CD4-positive, alpha-beta T cell (primary cell): ENCODE results near the gene C17orf75. TPM values are rescaled to one million over a fixed set of nuclear protein-coding genes. Genes with fewer than 3 reads are reported as not detected.

ENCODE experiments used
- ATAC-seq: fragments of 200-7000 bp; cut with Tn5 transposase; one replicate; pipeline ENCODE4 v1.10.0; 2022; ENCODE audit warnings: mild to moderate bottlenecking; ENCODE audit not compliant: poor library complexity
- CTCF ChIA-PET: fragments of 350-600 bp; sonication (Branson Sonifier 250); formaldehyde crosslinking; loops from one replicate; lab custom pipeline; 2021; ENCODE audit warnings: antibody characterized with exemption, inconsistent platforms; lab: Charles Lee
- POLR2A ChIA-PET: fragments of 350-600 bp; sonication (Branson Sonifier 250); formaldehyde crosslinking; loops from one replicate; lab custom pipeline; 2021; ENCODE audit warnings: antibody characterized with exemption, inconsistent platforms; lab: Charles Lee
- DNase-seq, 14 experiments: peaks; one replicate each; pipeline ENCODE4 v3.0.0-alpha.2; 2013 to 2020; ENCODE audit warnings: mixed read lengths in 2 of 14
- H3K27ac ChIP-seq, 2 donors: one replicate each; pipeline versions ENCODE4 v1.5.1 to v1.7.0; 2013; ENCODE audit warnings: low read length in 2 of 2, low read depth in 1 of 2, mild to moderate bottlenecking in 1 of 2
- H3K27me3 ChIP-seq, 2 experiments: 1 replicate in 1 of 2; 2 replicates in 1 of 2; pipeline versions ENCODE4 v1.6.1 to v1.7.0; 2013; ENCODE audit warnings: low read length in 2 of 2, control low read depth in 1 of 2, mild to moderate bottlenecking in 1 of 2, moderate library complexity in 1 of 2; ENCODE audit not compliant: insufficient read depth in 2 of 2, control insufficient read depth in 1 of 2
- H3K36me3 ChIP-seq: one replicate; pipeline ENCODE4 v1.6.1; 2013; ENCODE audit warnings: low read length, control low read depth; ENCODE audit not compliant: insufficient read depth
- H3K4me1 ChIP-seq: one replicate; pipeline ENCODE4 v1.6.1; 2013; ENCODE audit warnings: low read length, control low read depth; ENCODE audit not compliant: insufficient read depth
- H3K4me3 ChIP-seq: one replicate; pipeline ENCODE4 v1.5.1; 2013; ENCODE audit warnings: mild to moderate bottlenecking, low read length, moderate library complexity
- H3K9me3 ChIP-seq, 2 experiments: 1 replicate in 1 of 2; 2 replicates in 1 of 2; pipeline versions ENCODE4 v1.6.1 to v1.7.0; 2013; ENCODE audit warnings: low read length in 2 of 2, mild to moderate bottlenecking in 2 of 2, control low read depth in 1 of 2, moderate library complexity in 1 of 2; ENCODE audit not compliant: control insufficient read depth in 1 of 2, insufficient read depth in 1 of 2
- H3K27ac Mint-ChIP-seq: one replicate; pipeline ENCODE4 v1.8.0; 2020; ENCODE audit warnings: mixed read lengths
- H3K27me3 Mint-ChIP-seq: one replicate; pipeline ENCODE4 v1.8.0; 2021; ENCODE audit warnings: mixed read lengths
- H3K36me3 Mint-ChIP-seq: one replicate; pipeline ENCODE4 v1.8.0; 2021; ENCODE audit warnings: low read depth, mixed read lengths
- H3K4me1 Mint-ChIP-seq: one replicate; pipeline ENCODE4 v1.8.0; 2021; ENCODE audit warnings: low read depth, mixed read lengths
- H3K4me3 Mint-ChIP-seq: one replicate; pipeline ENCODE4 v1.8.0; 2020; ENCODE audit warnings: mild to moderate bottlenecking, mixed read lengths
- H3K9me3 Mint-ChIP-seq: one replicate; pipeline ENCODE4 v1.8.0; 2020; ENCODE audit warnings: mixed read lengths
- intact Hi-C, 2 experiments: fragments of 100-400 bp; cut with DNase I in 1 of 2; cut with micrococcal nuclease in 1 of 2; formaldehyde crosslinking; loops; one replicate each; pipeline versions ENCODE4 v1.15.1 to v1.9.0; 2023 to 2025; cut with DNase I, micrococcal nuclease
- total RNA-seq, 174 experiments: library from RNA in 2 of 174; stranded (reverse) in 2 of 174; gene quantifications; one replicate each; pipeline ENCODE4 v1.2.3 and lab custom pipeline; 2021 to 2026
- TF ChIP-seq, protein P1 (sequence below): fragments of 200-600 bp; IDR thresholded peaks from one replicate; pipeline ENCODE4 v1.8.0; 2022; ENCODE audit warnings: antibody characterized with exemption, mild to moderate bottlenecking

C17orf75 gene
- total RNA-seq, 2 experiments from 2014 or later: 12.8 to 15.9 TPM

DNA sequence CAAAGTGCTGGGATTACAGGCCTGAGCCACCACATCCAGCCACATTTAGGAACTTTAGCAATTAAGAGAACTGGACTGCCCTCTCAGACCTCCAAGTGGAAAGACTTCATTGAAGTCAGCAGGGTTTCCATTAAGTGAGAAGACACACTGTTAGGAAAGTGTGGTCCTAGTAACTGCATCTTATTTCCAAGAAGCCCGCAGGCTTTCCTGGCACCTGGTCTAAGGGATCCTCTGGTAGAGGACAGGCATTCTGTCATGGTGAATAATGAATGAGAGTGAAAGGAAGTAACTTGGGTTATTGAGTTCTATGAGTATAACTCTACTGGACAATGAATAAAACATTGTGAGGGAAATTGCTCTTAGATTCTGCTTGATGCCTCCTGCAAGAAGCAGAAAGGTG lies 14.1 kb downstream of the C17orf75 start:
- peaks cover 13% of the 10 kb centered on the region for H3K4me1 ChIP-seq
- no peaks in the 10 kb centered on the region for H3K9me3 ChIP-seq
- ChIA-PET CTCF (interaction anchor here (2.2 kb wide), 1 partner anchor 9 kb away, joined by 8 read pairs; no protein-coding TSS in a partner anchor), POLR2A (no interaction called here)
- DNase-seq (no peak), ATAC-seq (no peak)
- Mint-ChIP-seq H3K27ac (no peak overlapping the region), H3K36me3 (peaks cover 10% of the 10 kb centered on the region), H3K4me1 (peaks cover 14% of the 10 kb centered on the region), H3K4me3 (no peak overlapping the region), H3K9me3 (no peaks in the 10 kb centered on the region), H3K27me3 (no peaks in the 10 kb centered on the region)
- H3K27me3 ChIP-seq: no peaks in the 10 kb centered on the region
- TF ChIP-seq, protein P1, sequence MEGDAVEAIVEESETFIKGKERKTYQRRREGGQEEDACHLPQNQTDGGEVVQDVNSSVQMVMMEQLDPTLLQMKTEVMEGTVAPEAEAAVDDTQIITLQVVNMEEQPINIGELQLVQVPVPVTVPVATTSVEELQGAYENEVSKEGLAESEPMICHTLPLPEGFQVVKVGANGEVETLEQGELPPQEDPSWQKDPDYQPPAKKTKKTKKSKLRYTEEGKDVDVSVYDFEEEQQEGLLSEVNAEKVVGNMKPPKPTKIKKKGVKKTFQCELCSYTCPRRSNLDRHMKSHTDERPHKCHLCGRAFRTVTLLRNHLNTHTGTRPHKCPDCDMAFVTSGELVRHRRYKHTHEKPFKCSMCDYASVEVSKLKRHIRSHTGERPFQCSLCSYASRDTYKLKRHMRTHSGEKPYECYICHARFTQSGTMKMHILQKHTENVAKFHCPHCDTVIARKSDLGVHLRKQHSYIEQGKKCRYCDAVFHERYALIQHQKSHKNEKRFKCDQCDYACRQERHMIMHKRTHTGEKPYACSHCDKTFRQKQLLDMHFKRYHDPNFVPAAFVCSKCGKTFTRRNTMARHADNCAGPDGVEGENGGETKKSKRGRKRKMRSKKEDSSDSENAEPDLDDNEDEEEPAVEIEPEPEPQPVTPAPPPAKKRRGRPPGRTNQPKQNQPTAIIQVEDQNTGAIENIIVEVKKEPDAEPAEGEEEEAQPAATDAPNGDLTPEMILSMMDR: no peak
- intact Hi-C loops: no loop called here
- no peak overlapping the region for H3K27ac ChIP-seq
- H3K36me3 ChIP-seq: peaks cover 3% of the 10 kb centered on the region
- H3K4me3 ChIP-seq: no peak overlapping the region

DNA sequence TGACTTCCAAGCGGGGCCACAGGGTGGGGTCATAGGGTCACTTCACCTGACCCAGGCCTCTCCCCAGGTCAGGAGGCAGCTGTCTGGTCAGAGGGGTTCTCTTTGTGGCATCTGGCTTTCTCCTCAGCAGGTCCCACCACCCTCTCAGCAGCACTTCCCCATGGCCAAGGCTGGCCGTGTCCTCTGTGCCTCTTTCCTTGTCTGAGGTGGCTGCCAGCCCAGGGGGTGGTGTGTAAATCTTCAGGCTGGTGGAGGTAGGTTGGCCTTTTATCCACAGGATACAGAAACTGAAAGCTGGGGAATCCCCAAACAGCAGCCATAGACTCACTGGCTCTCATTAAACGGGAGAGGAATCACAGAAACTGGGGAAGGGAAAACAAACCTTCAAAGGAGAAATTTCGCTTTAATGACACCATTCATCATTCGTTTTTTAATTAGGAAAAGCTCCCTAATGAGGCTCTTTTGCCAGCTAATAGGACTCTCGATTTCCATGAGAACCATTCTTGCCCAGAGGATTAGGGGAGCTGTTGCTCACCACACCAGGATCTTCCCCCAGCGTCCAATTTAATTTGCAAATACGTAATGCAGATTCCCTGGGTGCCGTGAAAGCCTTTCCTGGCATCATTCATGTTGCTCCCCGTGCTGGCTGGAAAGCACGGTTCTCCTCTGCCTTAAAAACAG lies 18.0 kb downstream of the C17orf75 start:
- ATAC-seq (peak; percentile 75), DNase-seq (peak in 9 of 14 experiments; percentile 1 to 70 (median 20))
- Mint-ChIP-seq H3K9me3 (no peaks in the 10 kb centered on the region), H3K27me3 (no peaks in the 10 kb centered on the region), H3K4me3 (no peak overlapping the region), H3K36me3 (no peaks in the 10 kb centered on the region), H3K4me1 (peaks cover 9% of the 10 kb centered on the region), H3K27ac (no peak overlapping the region)
- H3K27ac ChIP-seq: no peak overlapping the region
- TF ChIP-seq, protein P1: no peak
- no peaks in the 10 kb centered on the region for H3K36me3 ChIP-seq
- intact Hi-C loops: no loop called here
- no peaks in the 10 kb centered on the region for H3K9me3 ChIP-seq
- POLR2A ChIA-PET: interaction anchor here (1.4 kb wide), 1 partner anchor 27 kb away, joined by 4 read pairs; no protein-coding TSS in a partner anchor
- CTCF ChIA-PET: interaction anchor here (1.0 kb wide), 1 partner anchor 17 kb away, joined by 3 read pairs; no protein-coding TSS in a partner anchor
- H3K4me1 ChIP-seq: peaks cover 19% of the 10 kb centered on the region
- H3K27me3 ChIP-seq: no peaks in the 10 kb centered on the region
- peak overlapping the region; percentile 30 for H3K4me3 ChIP-seq

DNA sequence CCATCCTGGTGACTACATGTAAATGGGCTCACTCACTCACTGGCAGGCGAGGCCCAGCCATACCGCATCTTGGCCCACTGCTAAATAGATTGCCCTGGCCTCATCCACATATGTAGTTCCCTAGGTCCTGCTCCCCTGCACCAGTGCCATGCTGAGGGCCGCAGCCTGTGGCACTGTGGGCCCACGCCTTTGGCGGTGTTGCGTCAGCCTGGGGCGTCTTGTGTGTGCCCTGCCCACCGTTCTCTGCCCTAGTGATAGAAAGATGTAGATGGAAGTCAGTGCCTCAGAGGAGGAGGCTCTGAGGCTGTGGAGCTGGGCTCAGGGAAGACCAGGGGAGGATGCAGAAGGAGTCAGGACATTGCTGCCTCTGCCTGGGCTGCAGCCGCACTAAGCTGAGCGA lies 18.9 kb downstream of the C17orf75 start:
- CTCF ChIA-PET: no interaction called here
- no peaks in the 10 kb centered on the region for H3K27me3 ChIP-seq
- no peaks in the 10 kb centered on the region for H3K9me3 ChIP-seq
- DNase-seq: no peak
- Mint-ChIP-seq H3K27ac (no peak overlapping the region), H3K4me3 (no peak overlapping the region), H3K4me1 (peaks cover 9% of the 10 kb centered on the region), H3K27me3 (no peaks in the 10 kb centered on the region), H3K9me3 (no peaks in the 10 kb centered on the region), H3K36me3 (no peaks in the 10 kb centered on the region)
- H3K27ac ChIP-seq: no peak overlapping the region
- no peak for ATAC-seq
- no peak overlapping the region for H3K4me3 ChIP-seq
- no peaks in the 10 kb centered on the region for H3K36me3 ChIP-seq
- POLR2A ChIA-PET: interaction anchor here (1.4 kb wide), 1 partner anchor 28 kb away, joined by 4 read pairs; no protein-coding TSS in a partner anchor
- TF ChIP-seq, protein P1: no peak
- peaks cover 21% of the 10 kb centered on the region for H3K4me1 ChIP-seq
- intact Hi-C loops: no loop called here
